Neural cell (in vitro differentiated cells): ENCODE measurements around the gene EPO. TPM values are rescaled to one million over a fixed set of nuclear protein-coding genes. Genes with fewer than 3 reads are reported as not detected.

Source experiments
- H2AFZ ChIP-seq: fragments of 200-600, 300-800 bp; sonication (generic), shearing (Covaris generic); 2 replicates; pipeline ENCODE4 v1.6.0; 2014; ENCODE audit warnings: low read depth, mild to moderate bottlenecking, antibody characterized with exemption, low read length, moderate library complexity
- H3F3A ChIP-seq: fragments of 200-600 bp; shearing (Covaris generic); 2 replicates; pipeline ENCODE4 v1.6.1; 2016; ENCODE audit warnings: mild to moderate bottlenecking, moderate library complexity, mixed read lengths, antibody characterized with exemption, low read length; ENCODE audit not compliant: insufficient read depth, poor library complexity, severe bottlenecking
- H3K27ac ChIP-seq: fragments of 200-600, 300-800 bp; sonication (generic), shearing (Covaris generic); 2 replicates; pipeline ENCODE4 v1.5.1; 2014; ENCODE audit warnings: mild to moderate bottlenecking, low read length, moderate library complexity
- H3K27me3 ChIP-seq: fragments of 300-800, 200-600 bp; sonication (generic), shearing (Covaris generic); 2 replicates; pipeline ENCODE4 v1.6.0; 2014; ENCODE audit warnings: mild to moderate bottlenecking, low read depth, low read length, moderate library complexity; ENCODE audit not compliant: insufficient read depth
- H3K36me3 ChIP-seq: fragments of 300-800, 200-600 bp; sonication (generic), shearing (Covaris generic); 2 replicates; pipeline ENCODE4 v1.5.1; 2014; ENCODE audit warnings: mild to moderate bottlenecking, antibody characterized with exemption, low read length, moderate library complexity; ENCODE audit not compliant: insufficient read depth
- H3K4me2 ChIP-seq: fragments of 300-800, 200-600 bp; sonication (generic), shearing (Covaris generic); 2 replicates; pipeline ENCODE4 v1.6.0; 2014; ENCODE audit warnings: mild to moderate bottlenecking, low read length
- H3K4me3 ChIP-seq: fragments of 300-800, 200-600 bp; sonication (generic), shearing (Covaris generic); 2 replicates; pipeline ENCODE4 v1.5.1; 2014; ENCODE audit warnings: mild to moderate bottlenecking, low read length, moderate library complexity
- H3K79me2 ChIP-seq: fragments of 200-600 bp; shearing (Covaris generic); replicated peaks from 2 replicates; pipeline ENCODE4 v1.6.0; 2014; ENCODE audit warnings: mild to moderate bottlenecking, low read length, moderate library complexity; ENCODE audit not compliant: insufficient read depth
- H3K9ac ChIP-seq: fragments of 300-800, 200-600 bp; sonication (generic), shearing (Covaris generic); 2 replicates; pipeline ENCODE4 v1.6.1; 2016; ENCODE audit warnings: mild to moderate bottlenecking, low read length, mixed read lengths
- H3K9me2 ChIP-seq: fragments of 200-600 bp; shearing (Covaris generic); 2 replicates; pipeline ENCODE4 v1.6.1; 2016; ENCODE audit warnings: mild to moderate bottlenecking, low read length, mixed read lengths; ENCODE audit not compliant: insufficient read depth
- H3K9me3 ChIP-seq: fragments of 200-600, 300-800 bp; sonication (generic), shearing (Covaris generic); 2 replicates; pipeline ENCODE4 v1.6.1; 2016; ENCODE audit warnings: mild to moderate bottlenecking, mixed run types, low read length, moderate library complexity, mixed read lengths
- H4K20me1 ChIP-seq: fragments of 200-600 bp; shearing (Covaris generic); 2 replicates; pipeline ENCODE4 v1.6.1; 2016; ENCODE audit warnings: mild to moderate bottlenecking, mixed run types; ENCODE audit not compliant: insufficient read depth
- EP300 ChIP-seq: fragments of 450-650 bp; conservative IDR thresholded peaks from 2 replicates; pipeline ENCODE4 v1.6.1; 2014; ENCODE audit warnings: antibody characterized with exemption, mild to moderate bottlenecking, moderate library complexity; ENCODE audit not compliant: poor library complexity, severe bottlenecking
- EZH2 ChIP-seq: fragments of 200-600, 300-800 bp; shearing (Covaris generic), sonication (generic); IDR thresholded peaks from 2 replicates; pipeline ENCODE4 v1.6.1; 2014; ENCODE audit warnings: antibody characterized with exemption, low read length, borderline replicate concordance, mild to moderate bottlenecking; ENCODE audit not compliant: insufficient read depth, poor library complexity, severe bottlenecking
- MXI1 ChIP-seq: fragments of 450-650 bp; conservative IDR thresholded peaks from 2 replicates; pipeline ENCODE4 v1.6.1; 2014; ENCODE audit warnings: antibody characterized with exemption, mild to moderate bottlenecking; ENCODE audit not compliant: poor library complexity, severe bottlenecking
- POLR2AphosphoS5 ChIP-seq: IDR thresholded peaks from 2 replicates; pipeline ENCODE4 v1.6.1; 2012
- RAD21 ChIP-seq: fragments of 450-650 bp; conservative IDR thresholded peaks from 2 replicates; pipeline ENCODE4 v1.6.1; 2014; ENCODE audit warnings: antibody characterized with exemption, mild to moderate bottlenecking, moderate library complexity
- SMC3 ChIP-seq: fragments of 450-650 bp; conservative IDR thresholded peaks from 2 replicates; pipeline ENCODE4 v1.6.1; 2014; ENCODE audit warnings: antibody characterized with exemption, mild to moderate bottlenecking, moderate library complexity; ENCODE audit not compliant: poor library complexity
- TAF1 ChIP-seq: IDR thresholded peaks from 2 replicates; pipeline ENCODE4 v1.6.1; 2012; ENCODE audit warnings: low read depth
- polyA plus RNA-seq: library from polyadenylated mRNA; depleted of rRNA; stranded (reverse); fragments of >200 nt; gene quantifications from 2 replicates; pipeline ENCODE4 v1.2.3, GENCODE V29; 2014
- TF ChIP-seq, protein P1 (sequence below): IDR thresholded peaks from 2 replicates; pipeline ENCODE4 v1.6.1; 2012; ENCODE audit warnings: borderline replicate concordance
- TF ChIP-seq, protein P2 (sequence below): fragments of 450-650 bp; IDR thresholded peaks from 2 replicates; pipeline ENCODE4 v1.5.1; 2014; ENCODE audit warnings: antibody characterized with exemption, mild to moderate bottlenecking, moderate library complexity; ENCODE audit not compliant: poor library complexity, severe bottlenecking

The EPO gene
- polyA plus RNA-seq, 1 donor from 2014 or later = not detected

DNA sequence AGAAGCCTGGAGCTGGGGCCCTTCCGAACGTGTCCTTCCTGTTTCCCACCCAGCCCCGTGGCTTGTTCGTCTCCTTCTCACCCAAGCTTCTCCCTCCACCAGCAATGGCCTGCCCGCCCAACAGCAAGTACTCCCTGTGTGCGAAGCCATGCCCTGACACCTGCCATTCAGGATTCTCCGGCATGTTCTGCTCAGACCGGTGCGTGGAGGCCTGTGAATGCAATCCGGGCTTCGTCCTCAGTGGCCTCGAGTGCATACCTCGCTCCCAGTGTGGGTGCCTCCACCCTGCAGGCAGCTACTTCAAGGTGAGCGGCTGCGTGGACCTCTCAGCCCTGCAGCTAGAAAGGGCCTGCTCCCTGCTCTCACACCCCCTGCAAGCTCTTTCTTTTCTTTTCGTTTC lies 45.0 kb downstream of the EPO start:
- Histone ChIP-seq H3K9me3 (no peaks in the 10 kb centered on the region), H3F3A (no peaks in the 10 kb centered on the region), H3K9me2 (no peaks in the 10 kb centered on the region), H2AFZ (no peak overlapping the region), H3K4me2 (no peak overlapping the region), H4K20me1 (no peaks in the 10 kb centered on the region), H3K9ac (no peak overlapping the region), H3K4me3 (no peak overlapping the region), H3K36me3 (no peaks in the 10 kb centered on the region), H3K27me3 (no peaks in the 10 kb centered on the region), H3K79me2 (no peaks in the 10 kb centered on the region), H3K27ac (no peak overlapping the region)
- TF ChIP-seq EP300 (no peak), EZH2 (no peak), TAF1 (no peak), POLR2AphosphoS5 (no peak), RAD21 (no peak), MXI1 (no peak), SMC3 (no peak)
- TF ChIP-seq, protein P1, sequence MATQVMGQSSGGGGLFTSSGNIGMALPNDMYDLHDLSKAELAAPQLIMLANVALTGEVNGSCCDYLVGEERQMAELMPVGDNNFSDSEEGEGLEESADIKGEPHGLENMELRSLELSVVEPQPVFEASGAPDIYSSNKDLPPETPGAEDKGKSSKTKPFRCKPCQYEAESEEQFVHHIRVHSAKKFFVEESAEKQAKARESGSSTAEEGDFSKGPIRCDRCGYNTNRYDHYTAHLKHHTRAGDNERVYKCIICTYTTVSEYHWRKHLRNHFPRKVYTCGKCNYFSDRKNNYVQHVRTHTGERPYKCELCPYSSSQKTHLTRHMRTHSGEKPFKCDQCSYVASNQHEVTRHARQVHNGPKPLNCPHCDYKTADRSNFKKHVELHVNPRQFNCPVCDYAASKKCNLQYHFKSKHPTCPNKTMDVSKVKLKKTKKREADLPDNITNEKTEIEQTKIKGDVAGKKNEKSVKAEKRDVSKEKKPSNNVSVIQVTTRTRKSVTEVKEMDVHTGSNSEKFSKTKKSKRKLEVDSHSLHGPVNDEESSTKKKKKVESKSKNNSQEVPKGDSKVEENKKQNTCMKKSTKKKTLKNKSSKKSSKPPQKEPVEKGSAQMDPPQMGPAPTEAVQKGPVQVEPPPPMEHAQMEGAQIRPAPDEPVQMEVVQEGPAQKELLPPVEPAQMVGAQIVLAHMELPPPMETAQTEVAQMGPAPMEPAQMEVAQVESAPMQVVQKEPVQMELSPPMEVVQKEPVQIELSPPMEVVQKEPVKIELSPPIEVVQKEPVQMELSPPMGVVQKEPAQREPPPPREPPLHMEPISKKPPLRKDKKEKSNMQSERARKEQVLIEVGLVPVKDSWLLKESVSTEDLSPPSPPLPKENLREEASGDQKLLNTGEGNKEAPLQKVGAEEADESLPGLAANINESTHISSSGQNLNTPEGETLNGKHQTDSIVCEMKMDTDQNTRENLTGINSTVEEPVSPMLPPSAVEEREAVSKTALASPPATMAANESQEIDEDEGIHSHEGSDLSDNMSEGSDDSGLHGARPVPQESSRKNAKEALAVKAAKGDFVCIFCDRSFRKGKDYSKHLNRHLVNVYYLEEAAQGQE = no peak
- TF ChIP-seq, protein P2, sequence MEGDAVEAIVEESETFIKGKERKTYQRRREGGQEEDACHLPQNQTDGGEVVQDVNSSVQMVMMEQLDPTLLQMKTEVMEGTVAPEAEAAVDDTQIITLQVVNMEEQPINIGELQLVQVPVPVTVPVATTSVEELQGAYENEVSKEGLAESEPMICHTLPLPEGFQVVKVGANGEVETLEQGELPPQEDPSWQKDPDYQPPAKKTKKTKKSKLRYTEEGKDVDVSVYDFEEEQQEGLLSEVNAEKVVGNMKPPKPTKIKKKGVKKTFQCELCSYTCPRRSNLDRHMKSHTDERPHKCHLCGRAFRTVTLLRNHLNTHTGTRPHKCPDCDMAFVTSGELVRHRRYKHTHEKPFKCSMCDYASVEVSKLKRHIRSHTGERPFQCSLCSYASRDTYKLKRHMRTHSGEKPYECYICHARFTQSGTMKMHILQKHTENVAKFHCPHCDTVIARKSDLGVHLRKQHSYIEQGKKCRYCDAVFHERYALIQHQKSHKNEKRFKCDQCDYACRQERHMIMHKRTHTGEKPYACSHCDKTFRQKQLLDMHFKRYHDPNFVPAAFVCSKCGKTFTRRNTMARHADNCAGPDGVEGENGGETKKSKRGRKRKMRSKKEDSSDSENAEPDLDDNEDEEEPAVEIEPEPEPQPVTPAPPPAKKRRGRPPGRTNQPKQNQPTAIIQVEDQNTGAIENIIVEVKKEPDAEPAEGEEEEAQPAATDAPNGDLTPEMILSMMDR = no peak

DNA sequence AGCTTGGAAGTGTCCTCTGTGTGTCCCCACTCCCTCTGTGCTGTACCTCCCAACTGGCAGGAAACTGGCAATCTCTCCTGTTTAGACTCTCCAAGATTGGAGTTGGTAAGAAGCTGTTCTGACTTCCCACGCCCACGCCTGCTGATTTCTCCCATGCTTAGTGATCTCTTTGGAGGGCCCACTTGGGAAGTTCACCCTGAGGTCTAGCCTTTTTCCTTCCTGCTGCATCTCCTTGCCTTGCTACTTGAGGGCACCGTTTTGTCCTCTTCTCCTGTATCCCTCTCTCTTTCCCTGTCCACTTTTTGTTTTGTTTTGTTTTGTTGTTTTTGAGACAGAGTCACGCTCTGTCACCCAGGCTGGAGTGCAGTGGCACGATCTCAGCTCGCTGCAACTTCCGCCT lies 48.5 kb downstream of the EPO start:
- H3K4me3 ChIP-seq = no peak overlapping the region
- no peak overlapping the region for H3K27ac ChIP-seq
- no peaks in the 10 kb centered on the region for H3K9me3 ChIP-seq
- TF ChIP-seq EP300 (no peak), EZH2 (no peak), MXI1 (no peak), SMC3 (no peak), RAD21 (no peak), POLR2AphosphoS5 (no peak), TAF1 (no peak)
- TF ChIP-seq, protein P2 = no peak
- TF ChIP-seq, protein P1 = no peak
- H3K36me3 ChIP-seq = no peaks in the 10 kb centered on the region
- H2AFZ ChIP-seq = no peak overlapping the region
- no peaks in the 10 kb centered on the region for H4K20me1 ChIP-seq
- H3K79me2 ChIP-seq = no peaks in the 10 kb centered on the region
- H3K27me3 ChIP-seq = no peaks in the 10 kb centered on the region
- H3K4me2 ChIP-seq = no peak overlapping the region
- H3K9ac ChIP-seq = no peak overlapping the region
- H3K9me2 ChIP-seq = no peaks in the 10 kb centered on the region
- H3F3A ChIP-seq = no peaks in the 10 kb centered on the region
